ENCODE results near the gene GNB3.
A peak's percentile ranks its signal among the peaks of the same experiment; 100 is the strongest.

GRCh38 chr12:6851921-6852650 is 11.4 kb downstream of the GNB3 start, which contains the start of gene USP5:
- TF ChIP-seq POLR2A (IDR thresholded peaks at IDR 0.05; ENCODE audit: low read length) = peak; percentile 80
- no peak for TF ChIP-seq NR3C1 (IDR thresholded peaks at IDR 0.05)
